DOHH2 (cell line): ENCODE data around the gene NCKAP5.

Source experiments
- EZH2phosphoT487 ChIP-seq: fragments of 200-600 bp; sonication (generic); IDR thresholded peaks from 2 replicates; pipeline ENCODE4 v1.6.1; 2017; ENCODE audit warnings: borderline replicate concordance, mild to moderate bottlenecking, antibody characterized with exemption, low read length, moderate library complexity, mixed read lengths
- TF ChIP-seq, protein P1 (sequence below): fragments of 200-600 bp; sonication (generic); IDR thresholded peaks from one replicate; pipeline ENCODE4 v1.5.1; 2014; ENCODE audit warnings: antibody characterized with exemption, mild to moderate bottlenecking, low read depth, low read length; ENCODE audit not compliant: poor library complexity, severe bottlenecking

DNA sequence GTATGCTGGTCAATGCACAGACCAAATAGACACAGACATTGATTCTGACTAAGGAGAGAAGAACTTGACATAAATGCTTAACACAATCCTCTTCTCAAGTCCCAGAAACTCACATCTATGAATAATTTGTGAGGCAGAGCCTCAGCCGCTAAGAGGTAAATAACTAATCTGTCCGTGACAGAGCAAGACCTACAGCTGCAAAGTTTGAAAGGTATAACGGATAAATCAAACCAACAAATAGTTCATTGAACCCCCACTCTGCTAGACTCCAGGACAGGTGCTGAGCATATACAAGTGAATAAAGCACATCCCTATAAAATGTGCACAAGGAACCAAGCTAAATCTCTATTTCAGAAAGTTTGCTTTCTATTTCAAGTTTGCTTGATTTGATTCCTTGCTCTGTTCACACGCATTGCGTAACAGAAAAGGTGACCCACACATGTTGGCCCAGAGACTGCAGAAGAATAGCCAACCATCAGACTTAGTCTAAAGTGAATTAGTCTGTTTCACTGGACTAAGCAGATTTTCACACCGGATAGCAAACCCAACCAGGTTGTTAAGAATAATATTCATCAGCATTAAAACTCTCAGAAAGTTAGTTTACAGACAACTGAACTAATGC is 51.7 kb downstream of the NCKAP5 start:
- TF ChIP-seq, protein P1, sequence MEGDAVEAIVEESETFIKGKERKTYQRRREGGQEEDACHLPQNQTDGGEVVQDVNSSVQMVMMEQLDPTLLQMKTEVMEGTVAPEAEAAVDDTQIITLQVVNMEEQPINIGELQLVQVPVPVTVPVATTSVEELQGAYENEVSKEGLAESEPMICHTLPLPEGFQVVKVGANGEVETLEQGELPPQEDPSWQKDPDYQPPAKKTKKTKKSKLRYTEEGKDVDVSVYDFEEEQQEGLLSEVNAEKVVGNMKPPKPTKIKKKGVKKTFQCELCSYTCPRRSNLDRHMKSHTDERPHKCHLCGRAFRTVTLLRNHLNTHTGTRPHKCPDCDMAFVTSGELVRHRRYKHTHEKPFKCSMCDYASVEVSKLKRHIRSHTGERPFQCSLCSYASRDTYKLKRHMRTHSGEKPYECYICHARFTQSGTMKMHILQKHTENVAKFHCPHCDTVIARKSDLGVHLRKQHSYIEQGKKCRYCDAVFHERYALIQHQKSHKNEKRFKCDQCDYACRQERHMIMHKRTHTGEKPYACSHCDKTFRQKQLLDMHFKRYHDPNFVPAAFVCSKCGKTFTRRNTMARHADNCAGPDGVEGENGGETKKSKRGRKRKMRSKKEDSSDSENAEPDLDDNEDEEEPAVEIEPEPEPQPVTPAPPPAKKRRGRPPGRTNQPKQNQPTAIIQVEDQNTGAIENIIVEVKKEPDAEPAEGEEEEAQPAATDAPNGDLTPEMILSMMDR: no peak
- no peak for TF ChIP-seq EZH2phosphoT487
